Left ventricle myocardium superior (tissue), 1 donor: Measurements from ENCODE around the gene ST3GAL2. TPM values are rescaled to one million over a fixed set of nuclear protein-coding genes. Genes with fewer than 3 reads are reported as not detected.
"Not testable (repeated sequence)": the region's sequence is repeated elsewhere in the genome, so short reads cannot be mapped to it uniquely, and the experiment has no call there.

Experiments
- ATAC-seq: fragments of 200-7000 bp; cut with Tn5 transposase; one replicate; pipeline ENCODE4 v1.9.1; 2020; ENCODE audit warnings: mild to moderate bottlenecking, moderate library complexity
- DNase-seq: peaks from one replicate; pipeline ENCODE4 v3.0.0-alpha.2; 2020
- intact Hi-C: fragments of 100-400 bp; cut with micrococcal nuclease; formaldehyde crosslinking; loops from one replicate; pipeline ENCODE4 v1.11.0; 2022
- total RNA-seq: library from RNA; stranded (reverse); fragmentation: NEBNext Ultra II Directional; extraction: Animal tissue kit (Norgen Biotek cat#: 25700); gene quantifications from one replicate; pipeline ENCODE4 v1.2.1, GENCODE V29; 2021
- donor health status: DM: no; HTN: yes; CAD: no; lungs with severe emphysema.

ST3GAL2 gene
- total RNA-seq, 1 donor from 2014 or later: 19.0 TPM

DNA sequence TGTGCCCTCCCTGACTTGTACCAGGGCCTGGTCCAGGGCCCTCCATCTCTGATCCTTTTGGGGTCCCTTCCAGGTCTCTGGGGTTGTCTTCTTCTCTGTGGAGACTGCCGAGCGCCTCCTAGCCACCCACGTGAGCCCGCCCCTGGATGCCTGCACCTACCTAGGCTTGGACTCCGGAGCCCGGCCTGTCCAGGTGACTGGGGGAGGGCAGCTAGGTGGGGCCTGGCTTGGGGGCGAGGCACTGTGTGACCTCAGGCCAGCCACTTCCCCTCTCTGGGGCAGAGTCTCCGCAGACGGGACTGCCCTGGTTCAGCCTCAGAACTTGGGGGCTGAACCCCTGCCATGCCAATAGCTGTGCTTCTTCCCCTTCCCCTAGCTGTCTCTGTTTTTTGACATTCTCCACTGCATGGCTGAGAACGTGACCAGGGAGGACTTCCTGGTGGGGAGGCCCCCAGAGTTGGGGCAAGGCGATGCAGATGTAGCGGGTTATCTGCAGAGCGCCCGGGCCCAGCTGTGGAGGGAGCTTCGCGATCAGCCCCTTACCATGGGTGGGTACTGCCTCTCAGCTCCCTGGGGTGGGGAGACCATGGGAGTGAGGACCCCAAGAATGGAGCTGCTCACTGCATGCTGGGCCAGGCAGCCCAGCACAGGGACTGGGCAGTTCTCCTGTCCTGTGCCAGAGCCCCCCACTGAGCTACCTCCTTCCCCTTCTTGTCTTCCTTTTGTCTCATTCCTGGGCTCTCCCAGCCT, 30.1 kb upstream of the ST3GAL2 start:
- intact Hi-C loops: no loop called here
- DNase-seq: no peak
- ATAC-seq: no peak

DNA sequence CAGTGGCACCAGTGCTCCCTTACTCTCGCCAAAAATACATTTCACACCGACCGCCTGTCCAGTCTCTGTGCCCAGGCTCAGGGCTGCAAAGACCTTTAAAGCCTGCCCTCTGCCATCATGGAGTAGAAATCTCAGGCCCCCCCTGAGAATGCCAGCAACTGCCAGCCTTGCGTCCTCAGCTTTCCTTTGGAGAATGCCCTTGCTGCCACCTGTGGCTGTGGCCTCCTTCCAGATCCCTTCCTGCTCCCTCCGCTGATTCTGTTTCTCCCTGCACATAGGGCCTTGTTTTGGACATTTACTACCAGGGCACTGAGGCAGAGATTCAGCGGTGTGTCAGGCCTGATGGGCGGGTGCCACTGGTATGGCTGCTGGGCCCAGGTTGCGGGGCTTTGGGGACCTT, 28.7 kb upstream of the ST3GAL2 start:
- DNase-seq (no peak), ATAC-seq (no peak)
- intact Hi-C loops: no loop called here

DNA sequence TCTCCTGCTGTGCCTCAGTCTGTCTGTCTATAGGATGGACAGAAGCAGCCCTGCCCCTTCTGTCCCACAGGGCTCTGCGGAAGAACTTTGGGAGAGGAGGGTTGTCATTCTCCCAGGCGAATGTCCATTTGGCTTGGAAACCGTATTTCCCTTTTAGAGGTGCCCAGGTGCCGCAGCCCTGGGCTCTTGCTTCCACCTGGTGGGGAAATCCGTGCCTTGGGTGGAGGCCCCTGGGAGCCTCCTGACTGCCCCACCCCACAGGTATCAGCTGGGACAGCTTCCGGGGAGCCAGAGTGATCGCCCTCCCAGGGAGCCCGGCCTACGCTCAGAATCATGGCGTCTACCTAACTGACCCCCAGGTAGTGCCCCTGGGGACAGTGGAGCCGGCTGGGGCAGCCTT, 28.2 kb upstream of the ST3GAL2 start:
- DNase-seq (no peak), ATAC-seq (no peak)
- intact Hi-C loops: no loop called here

DNA sequence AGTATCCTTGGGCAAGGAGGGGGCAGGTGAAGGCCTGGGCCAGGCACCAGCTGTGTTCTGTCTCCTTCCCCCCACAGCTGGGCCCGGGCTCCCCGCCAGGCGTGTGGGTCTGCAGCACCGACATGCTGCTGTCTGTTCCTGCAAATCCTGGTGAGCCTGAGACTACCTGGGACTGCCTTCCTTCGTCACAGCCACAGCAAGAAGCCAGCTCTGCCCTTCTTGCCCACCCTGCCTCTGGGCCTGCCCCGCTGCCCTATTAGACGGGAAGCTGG, 27.8 kb upstream of the ST3GAL2 start:
- DNase-seq: no peak
- ATAC-seq: no peak
- intact Hi-C loops: no loop called here

DNA sequence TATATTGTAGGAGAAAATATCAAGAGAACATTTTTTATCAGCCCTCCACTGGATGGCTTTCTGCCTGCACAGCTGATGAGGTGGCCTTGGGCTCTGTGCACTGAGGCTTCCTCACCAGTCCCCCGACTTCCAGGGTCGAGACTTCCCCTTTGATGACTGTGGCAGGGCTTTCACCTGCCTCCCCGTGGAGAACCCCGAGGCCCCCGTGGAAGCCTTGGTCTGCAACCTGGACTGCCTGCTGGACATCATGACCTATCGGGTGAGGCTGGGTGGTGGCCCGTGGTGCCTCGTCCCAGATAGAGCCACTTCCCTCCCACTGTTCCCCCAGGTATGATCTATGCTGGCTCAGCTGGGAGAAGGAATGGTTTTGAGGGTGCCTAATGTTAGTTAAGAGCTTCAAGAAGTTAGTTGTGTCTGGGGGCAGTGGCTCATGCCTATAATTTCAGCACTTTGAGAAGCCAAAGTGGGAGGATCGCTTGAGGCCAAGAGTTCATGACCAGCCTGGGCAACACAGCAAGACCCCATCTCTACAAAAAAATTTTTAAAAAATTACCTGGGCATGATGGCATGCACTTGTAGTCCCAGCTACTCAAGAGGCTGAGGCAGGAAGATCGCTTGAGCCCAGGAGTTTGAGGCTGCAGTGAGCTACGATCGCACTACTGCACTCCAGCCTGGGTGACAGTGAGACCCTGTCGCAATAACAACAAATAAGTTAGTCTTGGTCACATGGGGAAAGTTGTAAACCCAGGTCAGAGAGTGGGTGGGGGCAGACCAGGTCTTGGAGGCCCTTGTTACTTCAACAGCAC, 27.3 kb upstream of the ST3GAL2 start:
- ATAC-seq (no peak), DNase-seq (no peak)
- intact Hi-C loops: no loop called here

DNA sequence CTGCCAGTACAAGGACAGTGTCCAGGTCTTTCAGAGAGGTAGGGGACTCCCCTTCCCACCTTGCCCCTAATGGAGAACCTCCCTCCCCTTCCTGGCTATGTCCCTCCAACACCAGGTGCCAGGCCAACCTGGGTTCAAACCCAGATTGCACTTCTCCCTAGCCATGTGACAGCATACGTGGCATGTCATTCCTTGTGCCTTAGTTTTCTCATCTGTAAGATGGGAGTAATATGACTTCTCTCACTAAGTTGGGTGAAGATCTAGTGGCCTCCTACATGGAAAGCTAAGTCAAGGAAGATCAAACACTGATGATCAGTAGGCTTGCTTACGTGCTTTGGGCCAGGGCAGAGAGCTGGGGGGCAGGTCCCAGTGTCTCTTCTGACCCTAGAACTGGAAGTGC, 24.3 kb upstream of the ST3GAL2 start:
- DNase-seq (no peak), ATAC-seq (no peak)
- intact Hi-C loops: no loop called here

DNA sequence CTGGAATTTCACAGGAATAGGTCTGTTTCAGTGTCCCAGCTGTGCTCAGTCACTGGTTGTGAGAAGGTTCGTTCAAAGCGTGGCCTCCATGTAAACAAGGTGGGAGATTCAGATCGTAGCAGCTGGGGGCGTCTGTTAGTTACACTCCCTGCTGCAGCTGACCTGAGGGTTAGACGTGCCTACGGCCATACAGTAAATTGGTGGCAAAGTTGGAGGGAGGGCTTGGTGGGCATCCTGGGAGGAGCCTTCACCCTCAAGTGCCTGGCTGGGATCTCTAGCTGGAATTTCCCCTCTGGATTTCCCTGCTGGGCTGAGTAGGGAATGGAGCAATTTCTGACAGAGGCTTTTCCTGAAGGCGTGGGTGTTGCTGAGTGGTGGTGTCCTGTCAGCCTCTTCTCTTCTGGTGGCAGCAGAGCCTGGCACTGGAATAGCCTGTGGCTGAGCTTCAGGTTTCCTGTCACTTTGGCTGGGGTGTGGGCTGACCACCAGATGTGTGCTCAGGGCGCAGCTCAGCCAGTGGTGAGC, 21.9 kb upstream of the ST3GAL2 start:
- intact Hi-C loops: no loop called here
- DNase-seq (no peak), ATAC-seq (peak; percentile 67)

DNA sequence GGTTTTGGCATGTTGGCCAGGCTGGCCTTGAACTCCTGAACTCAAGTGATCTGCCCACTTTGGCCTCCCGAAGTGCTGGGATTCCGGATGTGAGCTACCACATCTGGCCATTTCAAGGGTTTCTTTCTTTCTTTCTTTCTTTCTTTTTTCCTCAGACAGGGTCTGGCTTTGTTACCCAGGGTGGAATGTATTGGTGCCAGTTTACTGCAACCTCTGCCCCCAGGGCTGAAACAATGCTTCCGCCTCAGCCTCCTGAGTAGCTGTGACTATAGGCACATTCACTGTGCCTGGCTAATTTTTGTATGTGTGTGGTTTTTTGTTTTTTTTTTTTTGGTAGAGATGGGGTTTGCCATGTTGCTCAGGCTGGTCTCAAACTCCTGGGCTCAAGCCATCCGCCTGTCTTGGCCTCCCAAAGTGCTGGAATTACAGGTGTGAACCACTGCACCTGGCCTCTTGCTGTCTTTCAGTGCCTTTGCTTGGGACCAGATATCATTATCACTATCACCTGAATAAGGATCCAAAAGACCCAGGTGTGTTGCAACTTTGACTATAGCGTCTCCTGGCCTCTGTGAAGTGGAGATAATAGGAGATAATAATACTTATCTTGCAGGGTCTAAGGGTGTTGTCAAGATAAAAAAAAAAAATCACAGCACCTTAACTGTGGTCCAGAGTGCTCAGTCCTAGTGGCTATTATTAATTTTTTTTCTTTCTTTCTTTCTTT, 18.7 kb upstream of the ST3GAL2 start:
- intact Hi-C loops: no loop called here
- ATAC-seq: no peak
- DNase-seq: no peak

DNA sequence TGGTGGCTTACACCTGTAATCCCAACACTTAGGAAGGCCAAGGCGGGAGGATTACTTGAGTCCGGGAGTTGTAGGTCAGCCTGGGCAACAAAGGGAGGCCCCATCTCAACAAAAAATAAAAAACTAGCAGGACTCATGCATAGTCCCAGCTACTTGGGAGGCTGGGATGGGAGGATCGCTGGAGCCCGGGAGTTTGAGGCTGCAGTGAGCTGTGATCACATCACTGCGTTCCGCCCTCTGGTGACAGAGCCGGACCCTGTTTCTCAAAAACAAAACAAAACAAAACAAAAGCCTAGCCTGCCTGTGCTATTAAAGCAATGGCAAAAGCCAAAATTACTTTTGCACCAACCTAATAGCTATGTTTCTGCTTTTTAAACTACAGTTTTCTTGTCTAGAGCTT, 17.0 kb upstream of the ST3GAL2 start:
- DNase-seq: no peak
- ATAC-seq: no peak
- intact Hi-C loops: no loop called here

DNA sequence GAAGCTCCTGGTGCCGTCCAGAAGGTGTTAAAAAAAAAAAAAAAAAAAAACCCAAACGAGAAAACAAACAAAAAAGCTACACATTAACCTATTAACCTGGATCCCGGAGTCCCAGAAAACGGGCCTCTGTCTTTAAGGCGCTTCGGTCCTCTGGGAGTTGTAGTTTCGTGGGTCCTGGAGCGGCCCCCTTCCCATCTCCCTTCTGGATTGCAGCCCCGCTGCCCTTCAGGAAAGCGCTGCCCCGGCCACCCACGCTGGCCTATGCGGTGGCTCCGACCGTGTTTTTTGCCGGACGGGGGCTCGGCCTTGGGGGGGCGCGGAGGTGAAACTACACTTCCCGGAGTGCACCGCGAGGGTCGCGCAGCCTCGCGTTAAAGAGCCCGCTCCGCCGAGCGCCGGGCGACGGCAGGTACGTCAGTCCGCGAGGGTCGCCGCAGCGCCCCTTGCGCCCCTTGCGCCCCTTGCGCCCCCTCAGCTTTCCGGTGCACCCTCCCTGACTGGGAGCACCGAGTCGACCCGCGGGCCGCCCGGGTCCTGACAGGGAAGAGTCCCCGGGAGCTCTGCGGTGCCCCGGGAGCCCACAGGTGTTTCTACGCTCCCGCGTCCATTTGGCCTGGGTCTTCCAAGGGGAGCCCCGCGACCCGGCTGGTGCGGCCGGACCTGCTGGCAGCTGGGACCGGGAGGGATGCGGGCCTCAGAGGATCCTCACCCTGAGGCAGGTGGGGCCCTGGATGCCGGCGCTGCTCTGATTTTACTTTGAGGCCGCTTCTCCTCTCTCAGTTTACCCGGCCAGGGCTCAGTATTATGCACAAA, 15.5 kb upstream of the ST3GAL2 start, which contains the start of gene FCSK:
FCSK (plus strand) TSS at position 374 of the 813 bp plus-strand sequence. CDS start 8,596 bp downstream, outside the sequence.
- peak; percentile 84 for DNase-seq
- ATAC-seq: peak; percentile 95
- intact Hi-C loops: no loop called here

DNA sequence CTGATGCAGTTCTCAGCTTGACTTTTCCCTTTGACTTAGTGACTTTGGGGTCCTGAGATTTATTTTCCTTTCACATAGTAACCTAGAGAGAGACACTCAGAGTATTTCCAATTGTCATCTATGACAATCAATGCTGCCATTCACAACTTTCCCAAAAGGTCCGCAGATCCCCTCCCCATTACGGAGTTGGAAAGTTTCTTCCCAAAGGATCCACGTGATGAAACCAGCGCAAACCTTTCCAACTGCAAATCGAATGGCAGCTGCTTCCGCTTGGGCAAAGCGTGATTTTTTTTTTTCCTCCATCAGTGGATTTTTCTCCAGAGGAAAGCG, 15.0 kb upstream of the ST3GAL2 start:
- ATAC-seq (peak; percentile 44), DNase-seq (no peak)
- intact Hi-C loops: no loop called here

DNA sequence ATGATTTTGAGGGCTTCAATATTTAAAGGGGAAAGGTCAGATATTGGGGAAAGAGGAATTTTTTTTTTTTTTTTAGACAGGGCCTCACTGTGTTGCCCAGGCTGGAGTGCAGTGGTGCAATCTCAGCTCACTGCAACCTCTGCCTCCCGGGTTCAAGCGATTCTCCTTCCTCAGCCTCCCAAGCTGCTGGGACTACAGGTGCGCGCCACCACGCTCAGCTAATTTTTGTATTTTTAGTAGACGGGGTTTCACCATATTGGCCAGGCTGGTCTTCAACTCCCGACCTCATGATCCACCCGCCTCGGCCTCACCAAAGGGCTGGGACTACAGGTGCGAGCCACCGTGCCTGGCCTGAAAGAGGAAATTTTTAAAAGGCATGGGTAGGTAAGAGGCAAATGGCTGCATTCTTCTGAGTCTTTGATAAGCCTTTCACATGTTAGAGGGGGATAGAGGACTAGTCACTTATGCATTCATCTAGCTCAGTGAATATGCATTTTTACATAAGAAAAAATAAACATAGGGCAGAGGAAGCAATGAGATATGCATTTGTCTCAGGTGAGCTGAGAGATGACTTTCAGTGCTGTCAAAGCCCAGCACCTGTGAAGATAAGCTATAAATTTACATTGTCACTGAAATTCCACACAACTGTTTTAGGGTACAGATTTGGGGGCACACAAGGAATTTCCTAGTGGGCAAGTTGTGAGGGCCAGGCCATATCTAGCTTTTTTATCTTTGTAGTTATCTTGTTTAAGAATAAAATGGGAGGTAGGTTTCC, 14.4 kb upstream of the ST3GAL2 start:
- no peak for ATAC-seq
- DNase-seq: no peak
- intact Hi-C loops: no loop called here

DNA sequence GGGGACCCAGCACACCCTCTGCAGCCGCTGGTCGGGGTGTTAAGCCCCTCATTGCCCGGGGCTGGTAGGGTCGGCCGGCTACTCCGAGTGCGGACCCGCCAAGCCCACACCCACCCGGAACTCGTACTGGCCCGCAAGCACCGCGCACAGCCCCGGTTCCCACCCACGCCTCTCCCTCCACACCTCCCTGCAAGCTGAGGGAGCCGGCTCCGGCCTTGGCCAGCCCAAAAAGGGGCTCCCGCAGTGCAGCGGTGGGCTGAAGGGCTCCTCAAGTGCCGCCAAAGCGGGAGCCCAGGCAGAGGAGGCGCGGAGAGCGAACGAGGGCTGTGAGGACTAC, 12.1 kb upstream of the ST3GAL2 start:
- DNase-seq, ATAC-seq, intact Hi-C loops: not testable (repeated sequence)

DNA sequence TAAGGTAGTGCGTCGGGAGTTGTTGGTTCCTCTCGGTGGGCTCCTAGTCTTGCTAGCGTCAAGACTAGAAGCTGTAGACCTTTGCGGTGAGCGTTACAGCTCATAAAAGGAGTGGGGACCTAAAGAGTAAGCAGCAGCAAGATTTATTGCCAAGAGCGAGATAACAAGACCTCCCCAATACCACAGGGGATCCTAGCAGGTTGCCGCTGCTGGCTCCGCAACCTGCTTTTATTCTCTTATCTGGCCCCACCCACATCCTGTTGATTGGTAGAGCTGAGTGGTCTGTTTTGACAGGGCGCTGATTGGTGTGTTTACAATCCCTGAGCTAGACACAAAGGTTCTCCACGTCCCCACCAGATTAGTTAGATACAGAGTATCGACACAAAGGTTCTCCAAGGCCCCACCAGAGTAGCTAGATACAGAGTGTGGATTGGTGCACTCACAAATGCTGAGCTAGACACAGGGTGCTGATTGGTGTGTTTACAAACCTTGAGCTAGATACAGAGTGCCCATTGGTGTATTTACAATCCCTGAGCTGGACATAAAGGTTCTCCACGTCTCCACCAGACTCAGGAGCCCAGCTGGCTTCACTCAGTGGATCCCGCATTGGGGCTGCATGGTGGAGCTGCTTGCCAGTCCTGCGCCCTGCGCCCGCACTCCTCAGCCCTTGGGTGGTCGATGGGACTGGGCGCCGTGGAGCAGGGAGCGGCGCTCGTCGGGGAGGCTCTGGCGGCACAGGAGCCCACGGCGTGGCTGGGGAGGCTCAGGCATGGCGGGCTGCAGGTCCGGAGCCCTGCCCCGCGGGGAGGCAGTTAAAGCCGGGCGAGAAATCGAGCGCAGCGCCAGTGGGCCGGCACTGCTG, 11.5 kb upstream of the ST3GAL2 start:
- intact Hi-C loops, DNase-seq, ATAC-seq: not testable (repeated sequence)

DNA sequence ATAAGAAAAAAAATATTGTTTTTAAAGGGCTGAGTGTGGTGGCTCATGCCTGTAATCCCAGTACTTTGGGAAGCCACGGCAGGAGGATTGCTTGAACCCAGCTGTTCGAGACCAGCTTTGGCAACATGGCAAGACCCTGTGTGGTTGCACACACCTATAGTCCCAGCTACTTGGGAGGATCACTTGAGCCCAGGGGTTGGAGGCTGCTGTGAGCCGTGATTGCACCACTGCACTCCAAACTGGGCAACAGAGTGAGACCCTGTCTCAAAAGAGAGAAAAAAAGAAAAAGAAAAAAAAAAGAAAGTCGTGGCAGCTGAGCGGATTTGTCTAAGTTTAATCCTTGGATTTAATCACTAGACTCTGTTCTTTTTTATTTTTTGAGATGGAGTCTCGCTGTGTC, 9.2 kb upstream of the ST3GAL2 start:
- ATAC-seq: no peak
- DNase-seq: no peak
- intact Hi-C loops: loop anchor here (10.0 kb wide), 1 partner anchor 53 kb away; no protein-coding TSS in a partner anchor

DNA sequence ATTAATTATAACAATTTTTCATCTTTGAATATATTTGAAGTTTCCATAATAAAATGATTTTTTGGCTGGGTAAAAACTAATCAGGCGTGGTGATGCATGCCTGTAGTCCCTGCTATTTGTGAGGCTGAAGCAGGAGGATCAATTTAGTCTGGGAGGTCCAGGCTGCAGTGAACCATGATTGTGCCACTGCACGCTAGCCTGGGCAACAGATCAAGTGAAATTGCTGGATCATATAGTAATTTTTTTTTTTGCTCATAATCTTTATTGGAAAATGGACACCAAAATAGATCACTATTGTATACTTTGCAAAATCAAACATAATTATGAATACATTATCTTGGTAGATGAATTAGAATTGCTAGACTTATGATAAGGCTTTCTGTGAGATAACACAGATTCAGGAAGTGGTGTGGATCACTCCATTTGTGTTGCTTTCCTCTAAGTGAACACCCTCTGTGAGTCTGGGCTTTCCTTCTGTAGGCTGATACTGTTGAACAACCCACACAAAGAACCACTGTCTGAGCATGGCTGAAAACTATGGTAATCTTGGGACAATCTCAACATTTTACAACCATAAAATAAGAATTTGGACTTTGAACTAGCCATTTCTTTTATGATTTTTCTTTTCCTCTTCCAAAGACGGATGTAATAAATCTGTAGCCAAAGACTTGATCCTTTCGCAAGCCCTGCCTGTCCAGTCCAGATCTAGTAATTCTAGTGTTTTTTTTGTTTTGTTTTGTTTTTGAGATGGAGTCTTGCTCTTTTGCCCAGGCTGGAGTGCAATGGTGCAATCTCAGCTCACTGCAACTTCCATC, 5.6 kb upstream of the ST3GAL2 start:
- intact Hi-C loops: loop anchor here (10.0 kb wide), 1 partner anchor 50 kb away; no protein-coding TSS in a partner anchor
- ATAC-seq: no peak
- DNase-seq: no peak

DNA sequence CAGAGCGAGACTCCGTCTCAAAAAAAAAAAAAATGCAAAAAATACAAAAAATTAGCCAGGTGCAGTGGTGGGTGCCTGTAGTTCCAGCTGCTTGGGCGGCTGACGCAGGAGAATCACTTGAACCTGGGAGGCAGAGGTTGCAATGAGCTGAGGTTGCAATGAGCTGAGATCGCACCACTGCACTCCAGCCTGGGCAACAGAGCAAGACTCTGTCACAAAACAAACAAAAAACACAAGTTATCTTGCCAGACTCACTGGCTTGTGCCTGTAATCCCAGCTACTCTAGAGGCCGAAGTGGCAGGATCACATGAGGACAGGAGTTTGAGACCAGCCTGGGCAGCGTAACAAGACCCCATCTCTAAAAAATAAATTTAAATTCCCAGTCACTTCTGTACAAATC, 3.4 kb upstream of the ST3GAL2 start:
- intact Hi-C loops: loop anchor here (10.0 kb wide), 1 partner anchor 48 kb away; no protein-coding TSS in a partner anchor
- DNase-seq (no peak), ATAC-seq (no peak)
